CMK (cell line): ENCODE data around the gene GMDS.
A peak's percentile ranks its signal among the peaks of the same experiment; 100 is the strongest.

Source experiments
- DNase-seq: peaks from one replicate; pipeline ENCODE4 v3.0.0-alpha.2; 2010; ENCODE audit warnings: low read depth

The GMDS gene

DNA sequence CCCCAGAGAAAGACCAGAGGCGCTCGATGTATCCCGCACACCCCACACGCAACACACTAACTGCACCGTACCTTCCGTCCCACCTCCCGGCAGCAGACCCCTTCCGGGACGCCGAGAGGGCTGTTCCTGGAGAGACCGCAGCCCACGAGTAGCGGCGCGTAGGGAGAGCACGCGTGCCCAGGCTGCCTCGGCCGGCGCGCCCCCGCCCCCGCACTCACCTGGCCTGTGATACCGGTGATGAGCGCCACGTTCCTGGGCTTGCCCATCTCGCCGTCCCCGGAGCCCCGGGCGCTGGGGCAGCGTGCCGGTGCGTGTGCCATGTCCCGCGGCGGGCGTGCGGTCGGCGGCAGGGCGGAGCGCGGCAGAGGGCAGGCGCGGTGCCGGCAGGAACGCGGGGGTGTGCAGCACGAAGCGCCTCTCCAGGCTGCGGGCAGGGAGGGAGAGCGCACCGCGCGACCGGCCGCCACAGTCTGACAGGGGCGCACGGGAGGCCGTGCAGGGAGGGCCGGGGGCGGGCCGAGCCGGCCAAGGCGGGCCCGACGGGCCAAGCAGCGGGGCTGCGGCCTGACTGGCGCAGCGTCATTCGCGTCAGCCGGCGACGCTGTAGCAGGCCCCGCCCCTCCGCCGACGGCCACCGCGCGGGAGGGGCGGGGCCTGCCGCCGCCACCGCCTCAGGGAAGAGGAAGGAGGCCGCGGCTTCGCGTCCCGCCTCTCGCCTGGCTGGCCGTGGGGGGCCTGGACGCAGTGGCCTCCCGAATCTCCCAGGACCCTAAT is at the start of gene GMDS:
Gene GMDS (minus strand): TSS at position 503 of the 774 bp plus-strand sequence.
- peak; percentile 49 for DNase-seq

DNA sequence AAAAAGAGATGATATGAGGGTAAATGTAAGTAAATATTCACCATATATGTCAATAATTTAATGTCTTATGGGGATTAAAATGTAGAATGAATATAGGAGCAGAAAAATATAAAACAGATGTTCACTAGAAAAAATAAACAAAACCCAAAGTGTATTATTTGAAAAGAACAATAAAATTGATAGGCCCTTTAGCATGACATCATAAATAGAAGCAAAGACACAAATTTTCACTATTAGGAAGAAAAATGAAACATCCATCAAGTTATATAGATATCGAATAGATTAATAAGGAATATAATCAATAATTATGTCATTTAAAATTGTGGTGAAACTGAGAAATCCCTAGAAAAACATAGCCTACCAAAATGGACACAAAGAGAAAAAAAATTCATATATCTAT is 40.1 kb upstream of the GMDS start:
- no peak for DNase-seq

DNA sequence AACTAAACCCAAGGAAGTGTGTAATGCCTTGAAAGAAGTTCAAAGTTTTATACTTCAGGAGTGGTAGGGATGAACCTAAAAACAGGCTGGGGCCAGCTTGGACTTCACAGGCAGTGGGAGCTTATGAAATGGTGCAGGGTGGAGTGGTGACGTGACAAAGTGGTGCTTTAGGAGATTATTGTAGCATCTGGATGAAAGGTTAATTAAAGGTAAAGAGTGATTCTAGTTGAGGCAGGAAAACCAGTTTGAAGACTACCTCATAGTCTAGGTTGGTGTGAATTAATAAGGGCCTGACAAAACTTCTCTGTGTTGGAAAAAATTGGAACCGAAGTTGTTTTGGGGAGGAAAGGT is 30.5 kb upstream of the GMDS start:
- no peak for DNase-seq

DNA sequence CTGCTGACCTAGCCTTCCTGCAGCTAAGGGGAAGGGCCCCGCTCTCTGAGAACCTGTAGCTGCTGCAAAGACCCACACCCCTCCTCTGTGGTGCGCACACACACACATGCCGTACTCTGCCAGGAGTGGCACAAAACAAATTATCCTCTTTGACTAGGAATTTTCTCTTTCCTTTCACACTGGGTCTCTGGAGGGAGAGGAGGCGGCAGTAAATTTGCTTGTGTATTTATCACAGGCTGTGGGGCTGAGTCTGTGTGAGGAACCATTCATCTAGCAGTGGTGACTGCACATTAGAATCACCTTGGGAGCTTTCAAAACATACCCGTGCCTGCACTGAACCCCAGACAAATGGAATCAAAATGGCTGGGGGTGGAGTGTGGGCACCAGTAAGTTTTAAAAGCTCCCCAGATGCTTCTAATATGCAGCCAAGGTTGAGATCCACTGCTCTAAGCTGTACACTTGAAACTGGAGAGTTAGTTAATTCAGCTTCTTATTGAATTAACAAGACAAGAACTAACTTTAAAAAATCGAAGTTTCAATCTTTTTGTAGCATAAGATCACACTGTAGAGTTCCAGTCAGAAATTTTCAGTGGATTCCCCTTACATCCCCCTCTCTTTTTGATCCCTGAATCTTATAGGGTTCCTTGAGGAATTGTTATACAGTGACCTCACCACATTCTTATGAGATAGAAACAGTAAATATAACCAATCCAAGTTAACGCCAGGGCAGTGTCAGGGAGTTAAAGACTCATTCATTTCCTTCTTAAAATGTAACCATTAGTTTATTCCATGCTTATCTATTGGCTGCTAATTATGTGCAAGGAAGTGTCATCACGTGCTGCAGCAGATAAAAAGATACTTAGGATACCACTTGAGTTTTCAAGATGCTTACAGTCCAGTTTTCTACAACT is 29.8 kb upstream of the GMDS start:
- DNase-seq: no peak

DNA sequence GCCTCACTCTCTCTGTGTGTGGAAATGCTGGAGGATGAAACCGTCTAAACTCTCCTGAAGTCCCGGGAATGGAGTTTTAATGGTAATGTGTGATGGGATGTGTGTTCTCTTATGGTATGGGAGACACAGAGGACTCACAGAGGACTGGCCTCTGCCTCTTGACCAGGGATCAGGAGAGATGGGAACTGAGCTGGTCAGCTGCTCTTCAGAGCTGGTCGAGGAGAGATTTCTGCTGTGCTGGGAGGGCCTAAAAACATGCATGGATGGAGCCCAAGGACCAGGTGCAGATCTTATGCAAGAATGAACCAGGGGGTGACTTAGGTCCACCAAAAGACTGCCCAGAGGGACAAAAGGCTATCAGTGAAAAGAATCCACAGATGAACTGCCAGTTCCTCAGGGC is 27.3 kb upstream of the GMDS start:
- no peak for DNase-seq

DNA sequence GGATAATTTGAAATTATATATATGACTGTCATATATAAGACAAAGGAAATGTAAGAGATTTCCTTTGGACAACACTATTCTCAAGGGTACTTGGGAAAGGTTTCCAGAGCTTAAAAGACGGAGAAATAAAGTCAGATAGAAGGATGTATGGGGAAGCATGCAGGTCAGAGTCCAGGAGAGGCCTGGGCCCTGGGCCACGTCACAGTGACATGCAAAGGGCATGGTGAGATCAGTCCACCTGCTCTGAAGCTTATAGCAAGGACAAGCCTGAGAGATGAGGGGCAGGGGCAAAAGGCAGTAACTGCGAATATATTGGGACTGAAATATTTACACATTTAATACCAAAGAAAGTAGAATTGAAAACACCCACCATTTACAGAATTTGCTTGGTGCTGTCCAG is 24.6 kb upstream of the GMDS start:
- no peak for DNase-seq

DNA sequence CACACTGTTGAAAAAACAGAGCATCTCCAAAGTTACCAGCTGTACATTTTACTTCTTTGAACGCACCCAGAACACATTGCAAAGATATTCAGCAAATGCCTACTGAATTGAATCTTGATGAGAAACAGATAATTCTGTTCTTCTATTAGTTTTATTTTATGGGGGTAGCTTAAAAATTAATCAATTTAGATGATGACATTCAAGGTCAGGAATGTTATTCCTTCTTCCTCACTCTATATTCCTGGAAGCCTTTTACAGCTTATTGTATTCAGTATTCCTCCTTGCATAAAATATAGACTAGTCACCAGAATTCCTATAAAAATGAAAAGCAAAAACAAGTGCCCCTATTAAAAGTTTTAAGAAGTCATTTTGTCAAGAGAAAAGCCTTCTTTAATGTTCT is 21.4 kb upstream of the GMDS start:
- DNase-seq: no peak

DNA sequence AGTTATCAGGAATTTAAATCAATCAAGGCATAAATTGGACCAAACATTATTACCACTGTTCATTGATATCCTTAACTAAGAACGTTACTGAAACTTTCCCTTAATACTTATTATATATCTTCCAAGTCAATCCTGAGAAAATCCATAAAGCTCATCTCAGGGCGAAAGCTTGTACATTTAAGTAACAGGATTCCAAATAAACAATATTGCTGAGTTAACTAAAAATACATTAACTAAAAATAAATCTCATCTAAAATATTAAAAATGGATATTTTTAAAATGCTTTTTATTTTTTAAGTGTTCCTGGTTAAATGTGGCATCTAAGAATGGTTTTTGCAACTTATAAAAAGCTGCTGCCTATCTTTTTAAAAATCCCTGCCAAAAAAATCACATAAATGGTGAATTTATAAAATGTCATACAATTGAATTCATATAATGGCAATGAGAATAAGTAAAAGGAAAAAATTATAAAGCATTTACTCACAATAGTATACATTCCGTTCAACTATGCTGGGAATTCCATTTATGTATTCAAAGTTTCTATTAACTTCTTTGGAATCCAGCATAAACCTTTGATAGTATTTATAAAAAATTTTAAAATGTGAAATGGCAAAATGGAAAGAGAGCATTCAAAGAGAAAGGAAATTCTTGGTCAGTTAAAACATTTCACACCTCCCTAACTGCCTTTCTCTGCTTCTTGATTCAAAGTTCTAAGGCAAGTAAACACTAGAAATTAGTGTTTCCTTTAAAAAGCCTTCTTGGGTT is 20.8 kb upstream of the GMDS start:
- DNase-seq: no peak

DNA sequence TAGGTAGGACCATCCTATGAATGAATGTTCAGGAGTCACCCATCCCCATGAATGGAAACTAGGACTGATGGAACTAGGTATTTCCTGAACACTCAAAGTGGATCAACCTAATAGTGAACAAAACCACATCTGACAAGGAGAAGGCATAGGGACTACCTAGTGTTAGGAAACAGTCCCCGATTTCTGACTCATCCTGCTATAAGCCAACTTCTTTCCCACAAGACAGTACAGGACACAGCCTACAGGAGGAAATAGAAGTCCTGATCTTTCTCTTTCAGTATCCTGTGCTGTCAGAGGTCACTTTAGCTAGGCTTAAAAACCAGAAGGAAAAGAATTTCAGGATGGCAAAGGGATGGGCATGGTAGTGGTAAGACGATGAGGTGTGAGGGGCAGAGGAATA is 19.5 kb upstream of the GMDS start:
- DNase-seq: no peak

DNA sequence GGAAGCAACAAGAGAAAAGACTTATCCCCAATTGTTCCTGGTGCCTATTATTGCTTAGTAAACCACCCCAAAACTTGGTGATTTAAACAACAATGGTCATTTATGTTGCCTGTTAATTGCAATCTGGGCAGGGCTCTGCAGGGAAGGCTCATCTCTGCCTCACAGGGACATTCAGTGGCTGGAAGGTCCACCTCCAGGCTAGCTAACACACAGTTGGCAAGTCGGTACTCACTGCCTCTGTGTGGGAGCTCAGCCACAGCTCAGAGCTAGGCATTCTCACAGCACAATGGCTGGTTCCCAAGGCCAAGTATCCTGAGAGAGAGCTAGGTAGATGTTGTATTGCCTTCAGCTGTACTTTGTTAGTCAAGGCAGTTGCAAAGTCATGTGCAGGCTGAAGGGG is 18.5 kb upstream of the GMDS start:
- no peak for DNase-seq

DNA sequence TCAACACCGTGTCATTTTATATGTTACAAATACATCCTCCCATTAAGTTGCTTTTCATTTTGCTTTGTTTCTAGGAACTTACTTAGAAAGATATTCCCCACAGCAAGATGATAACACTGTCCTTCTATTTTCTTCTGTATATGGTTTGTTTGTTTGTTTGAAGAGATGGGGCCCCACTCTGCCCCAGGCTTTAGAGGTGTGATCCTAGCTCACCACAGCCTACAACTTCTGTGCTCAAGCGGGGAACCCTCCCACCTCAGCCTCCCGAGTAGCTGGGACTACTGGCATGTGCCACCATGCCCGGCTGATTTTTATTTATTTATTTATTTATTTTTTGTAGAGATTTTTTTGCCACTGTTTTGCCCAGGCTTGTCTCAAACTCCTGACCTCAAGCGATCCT is 14.2 kb upstream of the GMDS start:
- DNase-seq: no peak

DNA sequence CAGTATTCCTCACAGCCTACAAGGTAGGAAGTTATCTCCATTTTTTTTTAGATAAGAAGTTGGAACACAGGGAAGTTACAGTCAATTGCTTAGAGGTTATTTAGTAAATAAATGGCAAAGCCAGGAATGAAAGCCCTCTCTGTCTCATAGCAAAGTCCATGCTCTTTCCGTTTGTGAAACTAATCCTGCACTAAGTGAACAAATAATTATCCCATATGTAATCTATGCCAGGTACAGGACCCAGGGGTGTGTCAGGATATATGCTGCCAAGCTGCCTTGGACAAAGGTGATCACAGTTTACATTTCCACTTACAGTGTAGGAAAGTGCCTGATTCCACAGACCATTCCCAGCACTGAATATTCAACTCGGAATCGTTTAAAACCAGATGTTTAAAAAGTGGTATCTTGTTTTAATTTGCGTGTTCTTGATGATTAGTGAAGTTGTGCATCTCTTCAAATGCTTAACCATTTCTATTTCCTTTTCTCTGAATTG is 13.6 kb upstream of the GMDS start:
- DNase-seq: no peak

DNA sequence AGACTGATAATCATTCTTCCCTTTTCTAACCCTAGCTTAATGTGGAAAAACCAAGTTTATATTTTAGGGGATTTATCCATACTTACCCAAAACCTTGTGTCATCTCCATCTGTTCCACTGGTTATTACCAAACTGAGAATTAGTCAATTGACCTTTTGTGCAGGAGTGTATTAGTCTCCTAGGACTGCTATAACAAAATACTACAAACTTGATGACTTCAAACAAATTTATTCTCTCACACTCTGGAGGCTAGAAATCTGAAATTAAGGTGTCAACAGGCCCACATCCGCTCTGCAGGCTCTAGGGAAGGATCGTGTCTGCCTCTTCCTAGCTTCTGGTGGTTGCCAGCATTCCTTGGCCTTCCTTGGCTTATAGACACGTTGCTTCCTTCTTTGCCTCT is 12.7 kb upstream of the GMDS start:
- no peak for DNase-seq

DNA sequence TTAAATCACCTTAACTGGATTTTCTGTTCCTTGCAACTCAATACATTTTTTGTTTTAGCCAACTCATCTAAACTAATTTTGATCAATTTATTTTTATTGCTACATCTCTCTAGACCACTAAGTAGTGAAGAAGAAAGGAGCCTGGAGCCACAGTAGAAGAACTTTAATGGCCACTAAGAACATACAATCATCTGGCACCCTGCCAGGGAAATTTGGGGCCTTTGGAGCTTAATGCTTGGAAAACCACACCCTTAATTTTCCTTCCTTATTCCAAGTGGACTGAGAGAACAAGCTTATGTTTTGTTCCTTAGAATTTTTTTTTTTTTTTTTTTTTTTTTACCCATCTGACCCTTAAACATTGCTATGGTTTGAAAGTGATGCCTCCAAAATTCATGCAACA is 12.0 kb upstream of the GMDS start:
- DNase-seq: no peak

DNA sequence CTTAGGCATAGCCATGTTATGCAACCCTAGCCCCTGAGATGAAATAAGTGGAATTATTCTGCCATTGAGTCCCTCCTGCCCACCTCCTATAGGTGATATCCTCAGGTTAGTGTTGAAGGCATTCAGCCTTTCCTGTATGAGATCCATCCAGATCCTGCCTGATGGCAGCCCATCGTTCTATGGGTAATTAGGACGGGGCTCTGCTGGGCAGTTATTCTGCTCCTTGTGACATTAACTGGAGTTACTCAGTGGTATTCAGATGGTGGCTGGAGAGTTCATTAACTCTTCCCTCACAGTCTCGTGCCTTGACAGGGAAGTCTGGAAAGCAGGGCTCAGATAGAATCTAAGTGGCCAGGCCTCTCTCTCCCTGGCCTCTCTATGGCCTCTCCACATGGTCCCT is 9.3 kb upstream of the GMDS start:
- no peak for DNase-seq

DNA sequence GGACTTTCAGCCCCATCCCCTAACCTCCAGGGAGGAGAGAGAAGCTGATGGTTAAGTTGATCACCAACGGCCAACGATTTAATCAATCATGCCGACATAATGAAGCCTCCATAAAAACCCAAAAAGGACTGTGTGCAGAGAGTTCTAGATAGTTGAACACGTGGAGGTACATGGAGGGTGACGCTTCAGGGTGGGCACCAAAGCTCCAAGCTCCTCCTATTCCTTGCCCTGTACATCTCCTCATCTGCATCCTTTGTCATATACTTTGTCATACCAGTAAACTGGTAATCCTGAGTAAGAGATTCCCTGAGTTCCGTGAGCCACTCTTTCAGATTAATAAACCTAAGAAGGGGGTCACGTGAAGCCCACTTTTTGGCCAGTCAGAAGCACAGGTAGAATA is 3.7 kb upstream of the GMDS start:
- DNase-seq: no peak

DNA sequence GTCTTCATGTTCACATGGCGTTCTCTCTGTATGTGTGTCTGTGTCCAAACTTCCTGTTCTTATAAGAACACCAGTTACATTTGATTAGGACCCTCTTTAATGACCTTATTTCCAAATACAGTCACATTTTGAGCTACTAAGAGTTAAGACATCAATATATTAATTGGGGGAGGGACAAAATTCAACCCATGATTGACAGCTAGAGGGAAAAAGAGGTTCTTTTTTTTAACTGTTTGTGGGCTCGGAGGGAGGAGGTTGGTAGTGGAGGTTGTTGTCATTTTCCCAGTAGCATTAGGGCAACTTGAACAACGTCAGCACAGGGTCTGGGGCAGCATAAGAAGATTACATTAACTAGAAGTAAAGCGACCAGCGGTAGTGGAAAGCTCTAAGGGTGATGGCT is 2.3 kb upstream of the GMDS start:
- no peak for DNase-seq

DNA sequence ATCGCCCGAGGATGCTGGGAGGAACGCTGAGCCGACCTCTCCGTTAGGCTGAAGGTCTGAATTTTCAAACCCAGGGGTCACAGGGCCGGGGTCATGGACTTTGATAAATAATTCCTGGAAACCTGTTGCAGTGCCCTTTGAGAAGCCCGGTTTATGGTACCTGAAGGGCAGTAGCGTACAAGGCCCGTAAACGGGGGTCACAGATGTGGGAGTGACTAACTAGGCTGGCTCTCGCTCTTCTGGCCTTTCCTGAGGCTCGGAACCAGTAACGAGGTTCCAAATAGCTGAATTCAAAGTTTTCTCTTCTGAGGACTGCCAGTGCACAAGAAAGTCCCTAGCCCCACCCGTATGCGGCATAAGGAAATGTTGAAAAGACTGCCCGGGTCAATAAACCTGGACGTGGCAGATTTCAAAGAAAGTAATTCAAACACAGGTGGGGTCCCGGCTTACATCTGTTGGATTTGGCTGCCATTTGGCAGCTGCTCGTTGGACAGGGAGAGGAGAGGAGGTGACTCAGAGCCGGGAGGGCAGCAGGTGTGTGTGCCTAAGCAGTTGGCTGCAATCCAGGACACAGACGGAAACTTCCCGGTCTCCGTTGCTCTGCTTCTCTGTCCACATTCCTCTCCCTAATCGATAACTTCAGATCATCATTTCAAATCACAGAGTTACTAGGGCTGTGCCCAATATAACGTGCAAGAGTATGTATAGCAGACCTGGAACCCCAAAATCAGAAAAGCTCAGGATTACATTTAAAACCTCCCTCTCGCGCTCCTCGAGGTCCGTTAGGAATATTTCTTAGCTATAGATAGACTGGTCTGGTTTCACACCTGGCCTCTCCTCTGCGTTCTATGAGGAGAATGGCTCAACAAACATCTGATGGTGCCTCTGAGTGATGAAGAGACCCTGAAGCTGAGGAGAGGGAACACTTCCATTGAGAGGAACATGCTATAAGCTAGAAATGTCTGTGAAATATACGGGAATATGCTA is 765 bp upstream of the GMDS start:
- DNase-seq: no peak

DNA sequence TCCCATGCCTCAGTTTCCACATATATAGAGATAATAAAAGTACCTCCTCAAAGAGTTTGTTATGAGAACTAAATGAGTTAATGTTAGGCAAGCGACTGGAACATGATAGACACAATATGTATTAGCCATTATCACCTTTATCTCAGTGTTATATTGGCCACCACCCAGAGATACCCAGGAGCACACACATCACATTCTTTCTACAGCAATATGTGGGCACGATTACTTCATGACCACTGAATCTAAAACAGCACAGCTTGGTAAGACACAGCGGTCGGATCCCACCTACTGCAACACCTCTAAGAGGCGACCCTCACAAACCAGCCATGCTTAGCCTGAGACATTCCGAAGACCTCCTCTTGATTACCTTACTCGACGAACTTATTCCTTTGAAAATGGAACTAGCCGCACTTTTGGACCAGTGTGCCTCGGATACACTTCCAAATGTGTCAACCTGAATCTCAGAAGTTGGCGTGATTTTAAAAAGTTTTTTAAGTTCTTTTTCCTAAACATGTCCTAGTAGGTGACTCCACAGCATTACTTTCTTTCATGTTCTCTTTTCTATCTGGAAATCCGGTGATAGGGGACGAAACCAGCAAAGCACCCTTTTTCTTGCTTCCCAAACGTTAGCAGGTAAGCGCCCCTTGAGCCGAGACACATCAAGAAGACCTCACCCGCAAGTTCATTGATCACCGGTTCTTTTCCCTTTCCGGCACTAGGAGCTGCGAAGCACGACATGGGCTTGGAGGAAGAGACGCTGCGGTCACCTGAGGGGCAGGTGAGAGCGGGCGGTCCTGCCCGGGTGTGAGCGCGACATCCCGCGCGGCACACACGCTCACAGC is 923 bp downstream of the GMDS start:
- no peak for DNase-seq

DNA sequence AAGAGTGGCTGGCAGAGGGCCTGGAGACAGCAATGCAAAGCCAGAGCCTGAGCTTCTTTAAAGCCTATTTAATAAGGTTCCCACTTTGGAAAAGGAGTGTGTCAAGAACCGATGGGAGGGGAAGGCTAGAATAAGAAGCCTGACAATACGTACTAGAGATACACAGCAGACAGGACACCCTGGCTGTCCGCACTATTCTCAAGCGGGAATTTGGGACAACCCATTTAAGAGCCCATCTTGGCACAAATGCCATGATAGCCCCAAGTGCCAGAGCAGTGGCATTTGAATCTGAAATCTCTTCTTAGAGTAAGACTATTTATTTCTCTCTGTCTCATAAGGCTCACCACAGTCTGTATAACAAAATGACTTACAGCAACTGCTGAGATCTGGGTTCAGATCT is 3.1 kb downstream of the GMDS start:
- DNase-seq: no peak
